ENCODE results near the gene IFT122.
A peak's percentile ranks its signal among the peaks of the same experiment; 100 is the strongest.
"Not testable (repeated sequence)": the region's sequence is repeated elsewhere in the genome, so short reads cannot be mapped to it uniquely, and the experiment has no call there.

The IFT122 gene

GRCh38 chr3:129473067-129473768 is 33.2 kb downstream of the IFT122 start:
- no peak for DNase-seq (ENCODE audit: low read depth)

GRCh38 chr3:129473769-129474152 is 33.7 kb downstream of the IFT122 start:
- no peak for DNase-seq (ENCODE audit: low read depth)

- DNase-seq (ENCODE audit: low read depth), result peak; percentile 31
Measured at GRCh38 chr3:129474984-129475804, 35.2 kb downstream of the IFT122 start.

- DNase-seq (ENCODE audit: low read depth), result no peak
Measured at GRCh38 chr3:129475863-129476262, 35.8 kb downstream of the IFT122 start.

- DNase-seq (ENCODE audit: low read depth), result no peak
Measured at GRCh38 chr3:129476586-129476985, 36.6 kb downstream of the IFT122 start.

GRCh38 chr3:129481225-129481765 is 41.3 kb downstream of the IFT122 start:
- peak; percentile 42 for DNase-seq (ENCODE audit: low read depth)

- peak; percentile 75 for DNase-seq (ENCODE audit: low read depth)
Measured at GRCh38 chr3:129481766-129482332, 41.8 kb downstream of the IFT122 start.

- DNase-seq (ENCODE audit: low read depth), result no peak
Measured at GRCh38 chr3:129482721-129483120, 42.7 kb downstream of the IFT122 start.

- DNase-seq (ENCODE audit: low read depth), result no peak
Measured at GRCh38 chr3:129483870-129484269, 43.8 kb downstream of the IFT122 start.

GRCh38 chr3:129485146-129485545 is 45.1 kb downstream of the IFT122 start:
- DNase-seq (ENCODE audit: low read depth), result not testable (repeated sequence)

- DNase-seq (ENCODE audit: low read depth), result peak; percentile 100
Measured at GRCh38 chr3:129485721-129486663, 46.0 kb downstream of the IFT122 start.

GRCh38 chr3:129486664-129487035 is 46.6 kb downstream of the IFT122 start:
- no peak for DNase-seq (ENCODE audit: low read depth)

GRCh38 chr3:129487183-129487867 is 47.3 kb downstream of the IFT122 start:
- peak; percentile 13 for DNase-seq (ENCODE audit: low read depth)

- not testable (repeated sequence) for DNase-seq (ENCODE audit: low read depth)
Measured at GRCh38 chr3:129487868-129488335, 47.9 kb downstream of the IFT122 start.

GRCh38 chr3:129489258-129489657 is 49.2 kb downstream of the IFT122 start:
- DNase-seq (ENCODE audit: low read depth), result not testable (repeated sequence)

GRCh38 chr3:129490273-129490675 is 50.2 kb downstream of the IFT122 start:
- peak; percentile 94 for DNase-seq (ENCODE audit: low read depth)

GRCh38 chr3:129491077-129491476 is 51.1 kb downstream of the IFT122 start:
- not testable (repeated sequence) for DNase-seq (ENCODE audit: low read depth)

- DNase-seq (ENCODE audit: low read depth), result no peak
Measured at GRCh38 chr3:129491794-129492193, 51.8 kb downstream of the IFT122 start.

- DNase-seq (ENCODE audit: low read depth), result no peak
Measured at GRCh38 chr3:129492691-129493090, 52.7 kb downstream of the IFT122 start.

GRCh38 chr3:129493206-129493605 is 53.2 kb downstream of the IFT122 start:
- no peak for DNase-seq (ENCODE audit: low read depth)

GRCh38 chr3:129494499-129494898 is 54.5 kb downstream of the IFT122 start:
- not testable (repeated sequence) for DNase-seq (ENCODE audit: low read depth)

Measured in EH (cell line).